Measurements from ENCODE around the gene SLC22A13.
"Not testable (repeated sequence)": the region's sequence is repeated elsewhere in the genome, so short reads cannot be mapped to it uniquely, and the experiment has no call there.

The SLC22A13 gene

DNA sequence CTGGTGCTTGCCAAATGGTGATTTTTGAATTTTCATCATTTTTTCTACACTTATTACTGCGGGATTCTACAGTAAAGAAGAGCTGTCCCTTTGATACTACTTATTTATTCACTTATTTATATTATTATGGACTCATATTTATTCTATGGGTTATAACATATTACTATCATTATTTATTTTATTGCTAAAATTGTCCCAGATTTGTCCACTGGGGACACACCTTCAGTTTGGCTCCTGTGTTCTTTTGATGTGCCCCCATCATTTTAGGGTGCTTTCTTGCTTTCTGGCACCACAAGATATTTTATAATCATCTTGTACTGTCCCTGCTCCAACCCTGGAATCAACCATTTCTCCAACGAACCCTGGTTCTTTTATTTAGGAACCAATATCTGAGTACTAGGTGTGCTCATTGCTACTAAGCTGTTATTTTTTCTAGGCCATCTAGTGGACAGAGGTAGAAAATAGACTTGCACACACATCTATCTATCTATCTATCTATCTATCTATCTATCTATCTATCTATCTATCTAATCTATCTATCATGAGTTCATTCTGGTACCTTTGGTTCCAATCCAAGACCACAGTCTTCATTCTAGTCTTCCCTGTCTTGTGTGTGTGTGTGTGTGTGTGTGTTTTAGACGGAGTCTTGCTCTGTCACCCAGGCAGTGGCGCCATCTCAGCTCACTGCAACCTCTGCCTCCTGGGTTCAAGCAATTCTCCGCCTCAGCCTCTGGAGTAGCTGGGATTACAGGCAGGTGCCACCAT lies 32.5 kb downstream of the SLC22A13 start:
- DNase-seq (ENCODE audit: low read depth in 2 of 2): no peak

DNA sequence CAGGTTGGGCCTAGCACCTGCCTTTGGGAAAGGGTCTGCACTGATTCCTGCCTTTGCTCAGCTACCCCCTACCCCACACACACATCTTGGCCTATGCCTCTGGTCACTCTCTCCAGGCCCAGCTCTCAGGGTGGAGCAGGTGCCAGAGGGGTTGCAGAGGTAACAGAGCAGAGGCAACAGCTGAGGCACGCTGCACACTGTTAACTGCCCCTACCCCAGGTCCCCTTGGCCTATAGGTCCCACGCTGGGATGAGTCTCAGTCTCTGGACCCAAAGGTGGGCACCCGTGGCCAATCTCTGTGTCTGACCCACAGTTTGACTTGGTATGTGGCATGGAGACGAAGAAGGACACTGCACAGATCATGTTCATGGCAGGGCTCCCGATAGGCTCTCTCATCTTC lies 41.3 kb downstream of the SLC22A13 start:
- no peak for DNase-seq (ENCODE audit: low read depth in 2 of 2)

DNA sequence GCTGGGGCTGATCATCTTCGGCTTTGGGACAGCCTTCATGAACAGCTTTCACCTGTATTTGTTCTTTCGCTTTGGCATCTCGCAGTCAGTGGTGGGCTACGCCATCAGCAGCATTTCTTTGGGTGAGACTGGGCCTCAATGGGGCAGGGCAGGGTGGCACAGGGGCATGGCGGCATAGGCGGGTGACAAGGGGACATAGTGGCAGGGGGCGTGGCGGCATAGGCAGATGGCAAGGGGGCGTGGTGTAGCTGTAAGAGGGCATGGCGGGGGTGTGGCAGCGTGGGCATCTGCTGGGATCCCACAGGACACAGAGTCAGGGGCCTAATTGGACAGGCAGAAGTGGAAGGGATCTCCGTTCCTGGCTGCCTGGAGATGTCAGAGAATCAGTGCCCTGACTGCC lies 42.0 kb downstream of the SLC22A13 start:
- DNase-seq (ENCODE audit: low read depth in 2 of 2): no peak

DNA sequence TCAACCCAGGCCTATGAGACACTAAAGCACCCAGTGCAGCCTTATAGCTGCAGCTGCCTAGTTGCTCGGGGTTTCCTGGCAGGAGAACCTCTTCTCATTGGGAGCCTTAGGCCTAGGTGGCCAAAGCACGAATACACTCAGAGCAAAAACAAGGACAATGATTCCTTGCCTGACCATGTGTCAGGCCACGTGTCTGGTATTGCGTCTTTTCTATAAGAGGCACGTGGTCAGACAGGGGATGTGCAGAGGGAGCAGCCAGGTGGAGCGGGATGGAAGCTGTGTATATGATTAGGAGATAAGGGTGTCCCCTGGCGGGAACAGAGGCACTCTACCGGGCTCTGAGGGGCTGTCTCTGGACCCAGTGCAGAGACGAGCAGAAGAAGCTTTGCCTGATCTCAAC lies 42.8 kb downstream of the SLC22A13 start:
- DNase-seq (ENCODE audit: low read depth in 2 of 2): no peak

DNA sequence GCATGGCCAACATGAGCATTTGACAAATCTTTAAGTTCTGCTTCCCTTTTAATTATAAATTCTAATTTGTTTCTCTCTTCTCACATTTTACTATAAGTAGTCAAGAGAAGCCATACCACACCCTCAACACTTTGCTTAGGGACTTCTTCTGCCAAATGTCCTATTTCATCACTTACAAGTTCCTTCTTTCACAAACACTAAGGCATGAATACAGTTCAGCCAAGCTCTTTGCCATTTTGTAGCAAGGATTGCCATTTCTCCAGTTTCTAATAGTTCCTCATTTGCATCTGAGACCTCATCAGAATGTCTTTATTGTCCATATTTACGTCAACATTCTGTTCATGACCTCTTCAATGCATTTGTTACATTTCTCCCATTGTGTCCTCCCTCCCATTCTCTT lies 45.9 kb downstream of the SLC22A13 start:
- no peak for DNase-seq (ENCODE audit: low read depth in 2 of 2)

DNA sequence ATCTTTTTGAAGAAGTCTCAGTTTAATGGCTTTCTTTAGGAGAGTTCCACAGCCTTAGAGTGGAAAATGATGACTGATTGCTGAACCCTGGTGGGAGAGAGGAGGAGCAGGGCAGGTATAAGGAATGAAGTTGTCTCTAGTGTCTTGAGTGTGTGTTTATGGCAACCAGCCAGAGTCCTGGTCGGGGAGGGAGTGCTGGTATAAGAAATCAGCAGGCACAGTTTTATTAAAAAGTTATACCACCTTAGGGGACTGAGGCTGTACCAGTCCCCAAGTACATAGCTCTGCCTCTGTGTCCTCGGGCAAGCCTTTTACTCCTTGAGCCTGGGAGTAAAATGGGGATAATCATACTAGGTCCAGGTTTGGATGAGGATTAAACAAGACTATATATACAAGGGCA lies 46.3 kb downstream of the SLC22A13 start:
- DNase-seq (ENCODE audit: low read depth in 2 of 2): no peak

DNA sequence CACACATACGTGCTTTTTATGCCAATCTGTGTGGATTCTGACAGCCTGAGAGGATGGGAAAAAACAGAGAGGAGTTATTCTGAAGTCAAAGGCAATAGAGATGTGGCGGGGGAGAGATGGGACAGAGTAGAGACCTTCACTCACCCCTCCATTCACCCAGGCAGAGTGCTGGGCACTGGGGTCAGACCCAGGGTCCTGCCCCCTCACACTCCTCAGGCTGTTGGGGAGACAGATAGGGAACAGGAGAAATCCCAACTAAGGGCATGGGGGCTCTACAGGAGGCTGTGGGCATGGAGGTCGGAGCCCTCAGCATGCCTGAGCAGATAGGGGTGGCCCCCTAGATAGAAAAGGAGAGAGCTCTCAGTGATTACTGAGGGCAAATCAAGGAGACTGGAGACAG lies 46.7 kb downstream of the SLC22A13 start:
- DNase-seq (ENCODE audit: low read depth in 2 of 2): no peak

DNA sequence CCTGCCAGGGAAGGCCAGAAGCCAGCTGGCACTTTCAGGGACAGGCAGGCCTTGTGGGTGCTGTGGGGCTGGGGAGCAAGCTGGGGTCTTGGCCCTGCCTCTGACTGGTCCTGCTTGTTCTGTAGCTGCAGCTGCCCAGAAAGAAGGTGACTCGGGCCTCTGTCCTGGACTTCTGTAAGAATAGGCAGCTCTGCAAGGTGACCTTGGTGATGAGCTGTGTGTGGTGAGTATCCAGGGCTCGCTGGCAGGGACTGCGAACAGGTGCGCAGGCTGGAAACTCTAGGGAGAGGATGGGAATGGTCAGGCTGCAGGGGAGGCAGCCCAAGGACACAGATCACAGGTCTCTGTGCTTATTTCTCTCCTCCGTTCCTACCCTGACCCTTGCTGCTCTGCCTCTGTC lies 47.7 kb downstream of the SLC22A13 start:
- DNase-seq (ENCODE audit: low read depth in 2 of 2): no peak

DNA sequence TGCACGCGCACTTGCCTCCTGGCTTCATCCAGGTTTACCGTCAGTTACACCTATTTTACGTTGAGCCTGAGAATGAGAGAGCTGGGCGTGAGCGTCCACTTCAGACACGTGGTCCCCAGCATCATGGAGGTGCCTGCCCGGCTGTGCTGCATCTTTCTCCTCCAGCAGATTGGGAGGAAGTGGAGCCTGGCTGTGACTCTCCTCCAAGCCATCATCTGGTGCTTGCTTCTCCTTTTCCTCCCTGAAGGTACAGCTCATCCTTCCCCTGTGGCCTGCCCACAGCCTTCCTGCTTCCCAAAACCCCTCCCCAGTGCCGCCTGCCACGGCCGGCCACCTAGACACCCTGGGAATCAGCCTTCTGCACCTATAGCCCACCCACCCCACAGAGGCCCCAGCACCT lies 48.1 kb downstream of the SLC22A13 start:
- no peak for DNase-seq (ENCODE audit: low read depth in 2 of 2)

DNA sequence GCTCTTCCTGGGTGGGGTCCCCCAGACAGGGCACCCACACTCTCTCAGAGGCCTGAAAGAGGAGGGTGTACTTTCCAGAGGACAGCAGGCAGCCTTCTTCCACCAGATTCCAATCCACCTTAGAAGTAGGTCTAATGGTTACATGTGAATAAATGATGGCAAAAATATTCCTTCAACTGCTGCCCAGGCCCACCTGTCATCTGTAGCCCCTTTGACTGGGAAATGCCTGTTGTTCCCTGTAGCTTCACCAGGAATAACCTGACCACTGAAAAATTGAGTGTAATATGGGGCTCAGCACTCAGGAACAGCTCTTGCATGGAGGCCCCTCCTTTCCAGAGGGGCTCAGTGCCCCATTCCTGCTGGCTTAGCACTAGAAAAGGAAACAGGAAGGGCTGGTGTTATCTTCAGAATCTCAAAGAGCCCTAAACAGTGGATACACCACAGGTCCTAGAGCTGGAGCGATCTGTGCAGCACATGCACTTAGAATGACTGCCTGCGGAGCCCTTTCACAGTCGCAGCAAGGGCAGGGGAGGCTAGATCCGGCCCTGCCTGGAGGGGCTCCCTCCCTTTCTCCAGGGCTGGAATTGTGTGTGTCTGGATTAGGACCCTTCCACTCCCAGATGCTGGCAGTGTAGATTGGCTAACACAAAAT lies 48.6 kb downstream of the SLC22A13 start:
- no peak for DNase-seq (ENCODE audit: low read depth in 2 of 2)

DNA sequence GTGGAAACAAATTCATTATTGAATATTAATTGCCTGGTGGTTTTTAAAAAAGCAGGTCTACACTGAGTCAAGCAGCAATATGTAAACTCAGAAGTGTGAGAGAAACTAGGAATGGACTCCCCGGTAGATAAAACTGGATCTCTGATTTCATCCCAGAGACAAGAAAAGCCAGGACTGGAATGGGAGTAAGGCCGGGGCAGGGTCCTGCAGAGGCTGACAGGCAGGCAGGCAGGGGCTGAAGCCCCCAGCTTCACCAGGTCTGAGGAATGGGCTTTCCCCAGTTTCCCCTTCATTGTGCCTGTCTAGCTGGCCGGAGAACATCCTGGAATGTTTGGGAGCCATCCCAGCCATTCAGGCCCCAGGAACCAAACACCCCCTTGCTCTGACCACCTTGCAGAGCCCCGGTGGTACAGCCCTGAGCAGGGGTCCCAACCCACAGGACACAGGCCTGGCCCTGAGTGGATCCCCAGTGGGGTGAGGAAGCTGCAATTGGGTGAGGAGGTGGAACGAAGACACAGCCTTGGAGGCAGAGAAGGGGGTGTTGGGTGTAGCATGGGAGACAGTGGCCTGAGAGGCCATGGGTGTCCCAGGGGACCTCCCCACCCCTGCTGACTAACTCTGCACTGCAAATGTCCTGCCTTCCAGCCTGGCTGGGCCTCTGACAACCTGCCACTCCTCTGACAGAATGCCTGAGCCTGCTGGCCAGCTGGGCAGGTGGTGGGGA lies 49.3 kb downstream of the SLC22A13 start:
- no peak for DNase-seq (ENCODE audit: low read depth in 2 of 2)

DNA sequence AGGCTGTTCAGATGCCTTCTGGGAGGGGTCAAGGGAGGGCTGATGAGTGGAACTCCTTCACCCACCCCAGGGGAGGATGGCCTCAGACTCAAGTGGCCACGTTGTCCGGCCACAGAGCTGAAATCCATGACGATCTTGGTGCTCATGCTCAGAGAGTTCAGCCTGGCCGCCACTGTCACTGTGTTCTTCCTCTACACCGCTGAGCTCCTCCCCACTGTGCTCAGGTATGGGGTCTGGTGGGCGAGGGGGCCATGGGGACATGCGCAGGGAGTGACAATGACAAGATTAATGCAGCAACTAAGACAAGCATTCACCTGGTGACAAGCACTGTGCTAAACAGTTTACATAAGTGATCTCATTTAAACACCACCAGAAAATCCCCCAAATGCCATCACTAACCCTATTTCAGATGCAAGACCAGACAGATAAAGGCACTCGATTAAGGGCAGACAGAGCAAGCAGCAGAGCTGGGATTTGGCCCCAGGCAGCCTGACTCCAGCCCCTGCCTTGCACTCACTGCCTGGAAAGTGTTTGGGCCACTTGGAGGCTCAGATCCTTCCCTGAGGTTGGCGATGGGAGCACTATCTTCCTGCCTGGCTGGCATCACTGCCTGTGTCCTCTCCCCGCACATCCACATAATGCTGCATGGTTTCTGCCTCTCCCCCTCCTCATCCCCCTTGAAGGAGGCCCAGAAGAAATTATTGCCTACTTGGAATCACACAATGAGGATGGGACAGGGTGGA lies 50.0 kb downstream of the SLC22A13 start:
- no peak for DNase-seq (ENCODE audit: low read depth in 2 of 2)

DNA sequence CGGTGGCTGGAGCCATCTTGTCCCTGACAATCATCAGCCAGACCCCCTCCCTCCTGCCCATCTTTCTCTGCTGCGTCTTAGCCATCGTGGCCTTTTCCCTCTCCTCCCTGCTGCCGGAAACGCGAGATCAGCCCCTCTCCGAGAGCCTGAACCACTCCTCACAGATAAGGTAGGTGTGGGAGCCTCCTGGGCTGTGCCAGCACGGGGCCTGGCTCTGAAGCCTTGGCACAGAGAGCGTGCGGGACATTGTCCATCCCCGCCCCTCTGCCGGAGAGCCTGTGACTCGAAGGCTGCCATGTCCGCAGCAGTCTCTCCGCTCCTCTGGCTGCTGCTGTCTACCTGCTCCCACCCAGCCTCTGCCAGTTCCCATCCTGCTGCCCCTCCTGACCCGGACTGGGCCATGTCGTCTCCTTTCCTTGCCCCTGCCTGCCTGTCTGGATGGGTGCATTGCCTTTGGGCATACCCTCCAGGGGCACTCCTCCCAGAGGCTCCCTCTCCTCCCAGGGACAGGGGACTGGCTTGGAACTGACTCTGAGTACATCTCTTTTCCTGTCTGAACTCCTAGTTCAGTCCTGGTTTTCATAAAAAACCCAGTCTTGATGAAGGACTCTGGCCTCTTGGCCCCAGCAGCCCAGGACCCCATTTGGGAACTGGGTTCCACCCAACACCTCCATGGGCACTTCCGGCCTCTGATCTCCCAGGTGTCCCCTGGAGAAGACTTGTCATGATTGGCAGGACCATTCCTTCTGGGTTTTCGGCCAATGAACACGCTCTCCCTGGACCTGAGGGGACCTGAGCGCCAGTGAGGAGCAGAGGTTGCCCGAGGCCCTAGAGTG lies 51.0 kb downstream of the SLC22A13 start:
- no peak for DNase-seq (ENCODE audit: low read depth in 2 of 2)

DNA sequence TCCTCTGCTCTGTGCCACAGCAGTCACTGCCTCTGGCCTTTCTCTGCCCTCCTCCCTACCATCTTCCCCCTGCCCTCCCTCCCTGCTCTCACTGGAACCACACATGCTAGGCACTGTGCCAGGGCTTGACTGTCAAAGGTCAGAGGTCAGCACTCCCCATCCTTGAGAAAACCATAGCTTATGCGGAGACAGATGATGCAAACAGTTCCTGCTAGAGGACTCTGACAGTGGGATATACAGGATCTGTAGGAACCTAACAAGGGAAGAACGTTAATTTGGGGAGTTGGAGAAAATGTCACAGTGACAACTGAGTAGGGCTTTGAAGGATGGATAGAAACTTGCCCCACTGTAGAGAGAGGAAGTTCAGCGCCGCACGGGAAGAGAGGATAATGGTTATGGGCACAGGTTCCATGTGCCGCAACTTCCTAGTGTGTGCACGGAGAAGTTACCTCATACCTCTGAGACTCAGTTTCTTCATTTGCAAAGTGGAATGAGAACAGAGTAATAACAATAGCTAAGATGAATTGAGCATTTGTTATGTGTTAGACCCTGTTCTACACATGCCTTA lies 51.7 kb downstream of the SLC22A13 start:
- DNase-seq (ENCODE audit: low read depth in 2 of 2): no peak

DNA sequence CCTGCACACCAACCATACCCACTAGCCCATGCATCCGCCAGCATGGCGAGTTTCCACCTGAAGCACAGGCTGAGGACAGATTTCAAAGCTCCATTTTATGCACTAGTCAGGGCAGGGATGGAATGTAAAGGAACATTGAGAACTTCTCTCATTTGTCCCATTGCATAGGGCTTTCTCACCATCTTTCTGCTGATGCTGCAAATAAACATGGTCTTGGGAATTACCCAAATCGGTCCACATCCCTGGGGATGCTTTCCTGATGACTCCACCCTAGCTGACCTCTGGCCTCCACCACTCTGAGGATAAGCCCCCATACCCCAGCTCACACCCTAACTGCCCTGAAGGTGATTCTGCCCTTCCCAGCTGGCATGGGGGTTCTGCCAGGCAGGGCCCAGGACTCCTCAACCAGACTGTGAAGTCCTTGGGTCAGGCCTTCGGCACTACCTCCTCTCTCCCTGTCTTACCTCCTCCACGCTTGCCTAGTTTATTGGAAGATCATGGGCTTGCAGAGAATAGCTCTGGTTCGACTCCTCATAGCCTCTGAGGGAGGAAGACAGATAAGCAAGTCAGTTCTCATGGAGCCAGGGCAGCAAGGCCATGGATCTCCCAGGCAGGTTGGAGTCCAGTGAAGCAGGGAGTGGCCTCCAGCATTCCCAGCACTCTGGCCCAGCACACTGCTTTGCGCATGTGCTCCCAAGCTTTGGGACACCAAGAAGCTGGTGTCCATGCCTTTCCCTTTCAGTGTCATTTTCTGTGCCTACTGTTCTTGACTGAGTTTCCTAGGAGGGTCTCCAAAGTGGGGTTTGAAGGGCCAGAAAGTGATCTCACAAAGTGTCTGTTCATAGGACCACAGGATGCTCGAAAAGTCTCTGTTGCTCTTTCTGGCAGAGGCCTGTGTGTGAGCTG lies 53.4 kb downstream of the SLC22A13 start:
- no peak for DNase-seq (ENCODE audit: low read depth in 2 of 2)

DNA sequence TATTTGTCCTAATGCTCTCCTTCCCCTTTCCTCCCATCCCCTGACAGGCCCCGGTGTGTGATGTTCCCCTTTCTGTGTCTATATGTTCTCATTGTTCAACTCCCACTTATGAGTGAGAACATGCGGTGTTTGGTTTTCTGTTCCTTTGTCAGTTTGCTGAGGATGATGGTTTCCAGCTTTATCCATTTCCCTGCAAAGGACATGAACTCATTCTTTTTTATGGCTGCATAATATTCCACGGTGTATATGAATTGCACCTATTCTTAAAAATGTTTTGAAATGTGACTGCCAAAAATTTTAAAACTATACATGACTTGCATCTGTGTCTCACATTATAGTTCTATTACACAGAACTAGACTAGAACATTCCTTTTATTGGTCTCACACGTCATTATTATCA lies 55.0 kb downstream of the SLC22A13 start:
- DNase-seq (ENCODE audit: low read depth in 2 of 2): not testable (repeated sequence)

DNA sequence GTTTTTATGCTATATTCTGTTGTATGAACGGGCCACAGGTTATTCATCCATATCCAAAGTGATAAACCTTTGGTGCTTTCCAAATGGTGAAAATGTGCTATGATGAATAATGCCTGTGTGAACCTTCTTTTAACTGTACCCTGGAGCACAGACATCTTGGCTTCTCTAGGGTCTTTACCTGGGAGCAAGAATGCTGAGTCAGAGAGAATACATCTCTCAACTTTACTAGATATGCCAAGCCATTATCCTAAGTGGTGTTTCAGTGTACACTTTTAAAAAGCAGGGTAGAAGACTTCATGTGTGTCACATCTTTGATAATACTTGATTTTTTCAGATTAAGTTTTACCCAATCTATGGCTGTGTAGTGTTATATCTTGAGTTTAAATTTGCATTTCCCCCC lies 57.4 kb downstream of the SLC22A13 start:
- DNase-seq (ENCODE audit: low read depth in 2 of 2): no peak

DNA sequence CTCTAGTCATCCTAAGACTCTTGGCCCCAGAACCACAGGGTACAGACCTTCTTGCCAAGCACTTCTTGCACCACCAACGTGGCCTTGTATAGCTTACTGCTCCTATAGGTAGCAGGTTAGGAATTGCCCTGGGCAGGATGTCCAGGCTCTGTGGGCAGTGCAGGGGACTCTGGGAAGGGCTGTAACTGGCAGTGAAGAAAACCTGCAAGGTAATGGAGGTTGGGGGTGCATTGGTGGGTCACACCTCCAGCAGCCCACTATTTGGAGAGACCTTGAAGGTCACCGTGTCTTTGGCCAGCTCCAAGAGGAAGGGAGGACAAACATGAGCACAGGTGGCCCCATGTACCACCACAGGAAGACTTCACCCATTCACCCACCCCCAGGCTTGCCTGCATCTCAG lies 59.6 kb downstream of the SLC22A13 start:
- DNase-seq (ENCODE audit: low read depth in 2 of 2): no peak

DNA sequence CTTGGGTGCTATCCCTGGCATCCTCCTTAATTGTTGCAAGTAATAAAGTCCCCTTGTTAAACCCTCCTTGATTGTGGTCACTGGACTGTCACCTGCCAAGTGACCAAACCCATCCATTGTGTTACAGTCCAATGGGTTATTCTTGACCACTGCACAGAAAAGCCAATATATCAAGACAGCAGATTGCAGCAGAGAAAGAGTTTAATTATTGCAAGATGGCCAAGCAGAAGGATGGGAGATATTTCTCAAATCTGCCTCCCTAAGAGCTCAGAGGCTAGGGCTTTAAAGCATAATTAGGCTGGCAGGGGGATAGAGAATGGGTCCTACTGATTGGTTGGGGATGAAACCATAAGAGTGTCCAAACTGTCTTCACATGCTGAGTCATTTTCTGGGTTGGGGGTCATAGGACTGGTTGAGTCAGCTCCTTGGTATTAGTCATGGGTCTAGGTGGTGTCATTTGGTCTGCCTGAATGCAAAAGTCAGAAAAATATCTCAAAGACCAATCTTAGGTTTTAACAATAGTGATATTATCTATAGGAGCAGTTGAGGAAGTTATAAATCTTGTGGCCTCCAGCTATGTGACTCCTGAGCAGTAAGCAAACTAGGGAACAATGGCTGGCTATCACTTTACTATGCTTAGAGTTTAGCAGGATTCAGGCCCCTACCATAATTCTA lies 61.9 kb downstream of the SLC22A13 start:
- DNase-seq (ENCODE audit: low read depth in 2 of 2): no peak

Data from fibroblast of skin of left quadriceps (primary cell).